ENCODE data around the gene LBHD2. TPM values are rescaled to one million over a fixed set of nuclear protein-coding genes. Genes with fewer than 3 reads are reported as not detected.

Gene LBHD2
- total RNA-seq, 1 experiment from 2014 or later: not detected

GRCh38 chr14:103104654-103105452, 20.8 kb downstream of the LBHD2 start:
- Histone ChIP-seq H3K27me3 (ENCODE audit: control insufficient read depth, insufficient read depth, low read length) (no peaks in the 10 kb centered on the region), H3K9me3 (ENCODE audit: control insufficient read depth, insufficient read depth, low read depth, low read length) (no peaks in the 10 kb centered on the region), H3K4me3 (ENCODE audit: low read depth in 2 of 2, low read length in 2 of 2) (peak overlapping the region in 1 of 2 experiments; percentile 24; a peak in 1 of 4 replicates), H3K36me3 (ENCODE audit: control insufficient read depth, insufficient read depth, low read length) (no peaks in the 10 kb centered on the region), H3K4me1 (ENCODE audit: control insufficient read depth, insufficient read depth, low read length) (peaks cover 16% of the 10 kb centered on the region), H3K27ac (ENCODE audit: low read length) (peak overlapping the region; percentile 63; the same call in 1 of the 2 replicates)
- no peak for DNase-seq (ENCODE audit: low read depth, low spot score)
- peak; percentile 65 for ATAC-seq
- intact Hi-C loops (cut with micrococcal nuclease; ENCODE audit: unreplicated experiment) (loop anchor here (10.0 kb wide), 1 partner anchor 190 kb away; no protein-coding TSS in a partner anchor), in situ Hi-C loops (cut with HindIII; ENCODE audit: low pct_unique_long_range_greater_than_20kb, low sequenced_read_pairs) (no loop called here)
- no TSS peak for BruUV-seq (replicated peaks)
- peak; percentile 93 for TF ChIP-seq CTCF (IDR thresholded peaks at IDR 0.05)
- TF ChIP-seq SIN3A (IDR thresholded peaks at IDR 0.05; ENCODE audit: borderline replicate concordance, insufficient read depth, low read depth, low read length): no peak
- ChIA-PET POLR2A (interaction anchor here (0.6 to 0.7 kb wide), 2 partner anchors 160 to 180 kb away, joined by 3 to 5 read pairs; no protein-coding TSS in a partner anchor), CTCF (interaction anchor here (0.6 to 2.2 kb wide), 16 partner anchors 9 to 237 kb away, joined by 3 to 13 read pairs (median 5); no protein-coding TSS in a partner anchor)

GRCh38 chr14:103105580-103106150, 21.7 kb downstream of the LBHD2 start:
- ATAC-seq (no peak), DNase-seq (ENCODE audit: low read depth, low spot score) (no peak)
- H3K4me3 ChIP-seq (ENCODE audit: low read depth in 2 of 2, low read length in 2 of 2): no peak overlapping the region
- CTCF ChIA-PET: interaction anchor here (0.6 to 2.2 kb wide), 12 partner anchors 10 to 186 kb away, joined by 3 to 13 read pairs (median 5); no protein-coding TSS in a partner anchor
- in situ Hi-C loops (cut with HindIII; ENCODE audit: low pct_unique_long_range_greater_than_20kb, low sequenced_read_pairs): no loop called here
- no TSS peak for BruUV-seq (replicated peaks)
- H3K27ac ChIP-seq (ENCODE audit: low read length): peak overlapping the region; percentile 63
- intact Hi-C loops (cut with micrococcal nuclease; ENCODE audit: unreplicated experiment): loop anchor here (10.0 kb wide), 1 partner anchor 189 kb away; no protein-coding TSS in a partner anchor
- H3K4me1 ChIP-seq (ENCODE audit: control insufficient read depth, insufficient read depth, low read length): peaks cover 24% of the 10 kb centered on the region
- TF ChIP-seq TCF7L2 (IDR thresholded peaks at IDR 0.05; ENCODE audit: low read depth, low read length) (0 out of 2 replicates have a peak, but pooled peaks have one; percentile 19), REST (IDR thresholded peaks at IDR 0.05; ENCODE audit: insufficient read depth in 1 of 2, low read depth in 2 of 2, low read length in 1 of 2) (no peak)
- POLR2A ChIA-PET: interaction anchor here (0.6 to 0.7 kb wide), 2 partner anchors 9 to 161 kb away, joined by 3 read pairs; no protein-coding TSS in a partner anchor
- no peaks in the 10 kb centered on the region for H3K36me3 ChIP-seq (ENCODE audit: control insufficient read depth, insufficient read depth, low read length)
- no peaks in the 10 kb centered on the region for H3K9me3 ChIP-seq (ENCODE audit: control insufficient read depth, insufficient read depth, low read depth, low read length)
- H3K27me3 ChIP-seq (ENCODE audit: control insufficient read depth, insufficient read depth, low read length): no peaks in the 10 kb centered on the region

Data from Panc1 (cell line).